HepG2 (cell line): ENCODE results near the gene CTSA. TPM values are rescaled to one million over a fixed set of nuclear protein-coding genes. Genes with fewer than 3 reads are reported as not detected.

Experiments
- ARID3A ChIP-seq: IDR thresholded peaks from 2 replicates; pipeline ENCODE4 v1.6.1; 2012; ENCODE audit warnings: low read depth, low read length, improper control_type of control experiment
- EP300 ChIP-seq, 3 experiments: sonication (generic) in 1 of 3; formaldehyde crosslinking in 1 of 3; IDR thresholded peaks; 2 replicates each; pipeline versions ENCODE4 v1.5.1 to v1.6.1; 2011 to 2020; ENCODE audit warnings: low read depth in 2 of 3, low read length in 2 of 3, borderline replicate concordance in 1 of 3, improper control_type of control experiment in 1 of 3, mild to moderate bottlenecking in 1 of 3, missing genetic modification reagents in 1 of 3, moderate library complexity in 1 of 3
- FOXK2 ChIP-seq: fragments of 450-650 bp; IDR thresholded peaks from 2 replicates; pipeline ENCODE4 v1.6.1; 2016
- HIC2 ChIP-seq: sonication (generic); formaldehyde crosslinking; IDR thresholded peaks from 2 replicates; pipeline ENCODE4 v1.9.0; 2022; ENCODE audit warnings: low read depth, missing genetic modification reagents
- HMGXB3 ChIP-seq: sonication (generic); formaldehyde crosslinking; IDR thresholded peaks from 2 replicates; pipeline ENCODE4 v1.4.0; 2020; ENCODE audit warnings: missing genetic modification reagents, borderline replicate concordance
- HNRNPLL ChIP-seq: fragments of 200-400 bp; formaldehyde crosslinking; IDR thresholded peaks from 2 replicates; pipeline ENCODE4 v1.6.1; 2017; ENCODE audit warnings: mild to moderate bottlenecking, low read depth, low read length; ENCODE audit not compliant: poor library complexity, severe bottlenecking
- PITX1 ChIP-seq: sonication (generic); formaldehyde crosslinking; IDR thresholded peaks from 2 replicates; pipeline ENCODE4 v1.5.1; 2020; ENCODE audit warnings: mild to moderate bottlenecking, missing genetic modification reagents
- PRDM10 ChIP-seq: sonication (generic); formaldehyde crosslinking; IDR thresholded peaks from 2 replicates; pipeline ENCODE4 v1.4.0; 2020; ENCODE audit warnings: low read depth, missing genetic modification reagents
- SIN3A ChIP-seq: IDR thresholded peaks from 2 replicates; pipeline ENCODE4 v1.6.1; 2011; ENCODE audit warnings: low read depth, mild to moderate bottlenecking, control low read depth, low read length, borderline replicate concordance
- SMARCC2 ChIP-seq: fragments of 450-650 bp; IDR thresholded peaks from 2 replicates; pipeline ENCODE4 v1.6.1; 2017; ENCODE audit warnings: antibody characterized with exemption, mild to moderate bottlenecking
- SSRP1 ChIP-seq: IDR thresholded peaks from 2 replicates; pipeline ENCODE4 v1.6.1; 2016; ENCODE audit warnings: control low read depth
- THAP8 ChIP-seq: sonication (generic); formaldehyde crosslinking; IDR thresholded peaks from 2 replicates; pipeline ENCODE4 v1.5.1; 2020; ENCODE audit warnings: missing genetic modification reagents, mild to moderate bottlenecking, borderline replicate concordance
- ZNF260 ChIP-seq: sonication (generic); formaldehyde crosslinking; IDR thresholded peaks from 2 replicates; pipeline ENCODE4 v1.4.0; 2020; ENCODE audit warnings: missing genetic modification reagents, low read depth, mild to moderate bottlenecking, borderline replicate concordance
- ZNF761 ChIP-seq: sonication (generic); formaldehyde crosslinking; conservative IDR thresholded peaks from 2 replicates; pipeline ENCODE4 v1.4.0; 2020; ENCODE audit warnings: mild to moderate bottlenecking, missing genetic modification reagents
- ZNF83 ChIP-seq: sonication (generic); formaldehyde crosslinking; IDR thresholded peaks from 2 replicates; pipeline ENCODE4 v1.4.0; 2020; ENCODE audit warnings: missing genetic modification reagents, mild to moderate bottlenecking, borderline replicate concordance
- polyA plus RNA-seq, 8 experiments: library from polyadenylated mRNA; depleted of rRNA in 3 of 8; stranded (reverse) in 7 of 8; unstranded in 1 of 8; fragments of >200 nt; fragmentation: Illumina TruSeq in 4 of 8; extraction: Trizol in 4 of 8; gene quantifications; 2 replicates each; pipeline versions ENCODE4 v1.2.1 to v1.2.3, GENCODE V29; 2011 to 2016; ENCODE audit warnings: low read depth in 4 of 8, missing spikeins in 1 of 8, mixed read lengths in 1 of 8; ENCODE audit not compliant: insufficient read depth in 1 of 8
- total RNA-seq, 5 experiments: library from RNA; depleted of rRNA; stranded (reverse); fragments of >200 nt; fragmentation: Illumina TruSeq; extraction: Trizol; gene quantifications; 2 replicates each; pipeline ENCODE4 v1.2.3, GENCODE V29; 2016; ENCODE audit warnings: low read depth in 1 of 5

The CTSA gene
- total and polyA plus RNA-seq, 2 of the 13 experiments (the other 11 are each of a cell fraction or from before 2014, with no cell fraction given) = 202 to 231 TPM

GRCh38 chr20:45925821-45926506 lies 34.8 kb downstream of the CTSA start (continued):
- TF ChIP-seq HMGXB3 (CRISPR knock-in tag) = no peak
- no peak for TF ChIP-seq ARID3A
- no peak for TF ChIP-seq SSRP1
- no peak for TF ChIP-seq SIN3A
- no peak for TF ChIP-seq ZNF260 (CRISPR knock-in tag)
- no peak for TF ChIP-seq FOXK2
- no peak for TF ChIP-seq PRDM10 (CRISPR knock-in tag)
- TF ChIP-seq ZNF761 (CRISPR knock-in tag) = no peak
- peak in 1 of 2 experiments; percentile 37; a peak in 1 of 4 replicates for TF ChIP-seq EP300 (IDR thresholded peaks at IDR 0.05; ENCODE audit: low read depth in 2 of 2, low read length in 2 of 2)
- TF ChIP-seq EP300 (CRISPR knock-in tag; IDR thresholded peaks at IDR 0.05; ENCODE audit: borderline replicate concordance) = no peak
- TF ChIP-seq PITX1 (CRISPR knock-in tag) = peak; percentile 78; the same call in 1 of the 2 replicates
- TF ChIP-seq SMARCC2 = no peak
- no peak for TF ChIP-seq HIC2 (CRISPR knock-in tag)
- TF ChIP-seq HNRNPLL = no peak
- no peak for TF ChIP-seq THAP8
- TF ChIP-seq ZNF83 (CRISPR knock-in tag) = no peak
